HG03135 (cell line): Measurements from ENCODE around the gene PARD3B.

ENCODE experiments used
- ATAC-seq: cut with Tn5 transposase; IDR thresholded peaks from one replicate; pipeline ENCODE4 v1.9.1; 2021; ENCODE audit warnings: mild to moderate bottlenecking, moderate library complexity; ENCODE audit not compliant: unreplicated experiment

Gene PARD3B

DNA sequence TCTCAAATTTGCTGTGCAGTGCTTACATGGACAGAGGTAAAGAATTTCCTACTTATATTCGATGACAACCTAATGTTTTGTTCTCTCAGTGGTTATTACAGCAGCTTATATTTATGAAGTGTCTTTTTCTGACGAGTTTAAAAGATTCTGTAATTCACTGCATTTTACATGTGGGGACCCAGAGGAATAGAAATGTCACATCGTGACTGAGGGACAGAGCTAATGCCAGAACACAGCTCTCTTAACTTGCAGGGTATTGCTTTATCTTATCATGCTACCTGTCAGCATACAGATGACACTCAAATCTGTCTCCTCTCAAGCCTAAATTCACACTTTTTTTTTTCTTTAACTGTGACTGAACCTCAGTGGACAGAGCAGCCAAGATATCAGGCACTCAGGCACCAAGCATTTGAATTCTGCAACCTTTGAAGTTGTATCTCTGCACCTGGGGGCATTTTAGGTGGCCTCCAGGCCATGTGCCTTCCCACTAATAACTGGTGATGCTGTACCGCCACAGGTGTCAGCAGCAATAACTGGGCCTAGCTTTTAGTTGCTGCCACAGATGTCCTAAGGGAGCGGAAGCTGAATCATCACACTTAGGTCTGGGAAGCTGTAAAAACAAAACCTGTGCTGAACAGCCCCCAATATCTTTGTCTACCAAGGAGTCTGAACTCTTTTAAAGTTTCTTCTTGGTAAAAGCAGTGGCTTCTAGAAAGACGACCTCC lies 821.2 kb downstream of the PARD3B start:
- ATAC-seq: no peak

GRCh38 chr2:205367331-205367935 lies 822.2 kb downstream of the PARD3B start:
- no peak for ATAC-seq

- no peak for ATAC-seq
These were observed 824.5 kb downstream of the PARD3B start for GRCh38 chr2:205369813-205370212.

DNA sequence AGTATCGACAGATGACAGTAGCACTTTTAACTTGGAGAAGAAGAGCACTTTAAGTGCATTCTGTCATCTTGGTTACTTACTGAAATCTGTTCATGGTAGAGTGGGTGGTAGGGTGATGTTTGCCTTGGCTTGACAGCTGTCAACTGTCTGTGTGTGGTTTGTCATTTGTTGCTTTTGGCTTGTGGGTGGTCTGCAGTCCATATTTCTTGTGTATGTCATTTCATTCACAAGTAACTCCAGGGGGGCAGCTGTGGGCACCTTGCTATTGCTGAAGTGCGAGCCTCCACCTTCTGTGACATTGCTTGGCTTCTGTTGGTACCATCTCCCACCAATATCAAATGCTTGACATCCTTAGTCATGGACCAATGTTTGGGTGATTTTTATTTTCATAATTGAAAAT lies 825.5 kb downstream of the PARD3B start:
- ATAC-seq: no peak

DNA sequence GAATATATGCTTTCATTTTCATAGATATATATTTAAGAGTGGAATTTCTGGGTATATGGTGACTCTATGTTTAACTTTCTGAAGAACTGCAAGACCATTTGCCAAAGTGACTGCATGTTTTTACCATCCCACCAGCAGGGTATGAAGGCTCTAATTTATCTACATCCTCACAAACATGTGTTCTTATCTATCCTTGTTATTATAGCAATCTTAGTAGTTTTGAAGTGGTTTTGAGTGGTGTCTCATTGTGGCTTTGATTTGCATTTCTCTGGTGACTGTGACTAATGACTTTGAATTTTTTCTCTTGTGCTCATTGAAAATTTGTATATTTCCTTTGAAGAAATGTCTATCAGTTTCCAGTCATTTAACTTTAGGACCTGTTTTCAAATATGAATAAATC lies 826.9 kb downstream of the PARD3B start:
- ATAC-seq: no peak

DNA sequence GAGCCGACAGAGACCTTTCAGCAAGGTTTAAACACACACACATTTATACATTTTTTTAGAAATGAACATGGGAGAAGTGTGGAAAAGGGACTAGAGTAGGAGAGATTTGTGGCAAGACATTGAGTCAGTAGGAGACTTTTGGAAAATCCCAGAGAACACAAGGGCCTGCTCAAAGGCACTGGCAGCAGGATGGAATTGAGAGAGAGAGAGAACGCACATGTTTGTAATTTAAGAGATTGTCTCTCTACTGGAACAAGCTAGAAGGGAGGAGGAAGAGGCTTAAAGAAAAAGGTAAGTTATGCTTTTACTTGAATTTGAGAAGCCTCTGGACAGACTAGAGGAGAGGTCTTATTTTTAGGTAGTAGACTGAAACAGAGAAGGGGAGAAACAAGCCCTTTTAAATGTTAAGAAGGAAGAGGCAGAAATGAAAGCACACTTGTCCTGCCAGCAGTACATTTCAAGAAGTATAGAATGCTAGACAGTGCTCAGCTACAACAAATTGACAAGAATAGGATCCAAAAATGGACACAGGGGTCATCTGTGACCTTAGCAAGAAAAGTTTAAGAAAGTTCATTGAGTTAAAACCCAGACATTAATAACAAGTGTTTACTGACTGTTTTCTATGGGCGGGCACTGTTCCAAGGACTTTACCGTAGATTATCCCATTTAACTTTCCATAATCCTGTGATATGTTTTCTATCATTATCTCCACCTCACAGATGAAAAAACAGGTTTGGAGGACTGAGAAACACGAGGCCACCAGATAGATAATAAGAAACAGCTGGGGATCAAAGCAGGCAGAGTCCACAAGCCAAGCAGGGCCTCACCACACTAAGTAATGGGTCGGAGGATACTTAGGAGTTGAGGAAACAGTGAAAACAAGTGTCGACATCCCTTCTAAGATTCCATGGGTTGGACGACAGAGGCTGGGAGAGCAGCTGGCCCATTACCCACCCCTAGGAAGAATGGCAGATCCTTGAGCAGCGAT lies 830.5 kb downstream of the PARD3B start:
- ATAC-seq: no peak

DNA sequence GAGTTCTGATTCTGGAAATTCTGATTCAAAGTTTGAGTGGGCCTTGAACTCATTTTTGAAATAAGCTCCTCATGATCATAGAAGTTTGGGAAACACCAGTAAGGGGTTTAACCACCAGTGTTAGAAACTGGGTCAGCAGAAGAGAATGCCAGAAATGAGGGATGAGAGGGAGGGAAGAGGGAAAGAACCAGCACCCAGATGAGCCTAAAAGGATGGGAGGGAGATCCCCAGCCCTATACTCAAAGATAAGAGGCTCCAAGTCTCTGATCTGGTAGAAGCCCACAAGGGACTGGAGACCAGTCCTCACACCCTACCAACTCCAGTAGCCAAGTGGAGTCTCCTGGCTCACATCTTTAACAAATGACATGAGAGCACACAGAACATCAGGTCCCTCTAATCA lies 832.0 kb downstream of the PARD3B start:
- no peak for ATAC-seq

DNA sequence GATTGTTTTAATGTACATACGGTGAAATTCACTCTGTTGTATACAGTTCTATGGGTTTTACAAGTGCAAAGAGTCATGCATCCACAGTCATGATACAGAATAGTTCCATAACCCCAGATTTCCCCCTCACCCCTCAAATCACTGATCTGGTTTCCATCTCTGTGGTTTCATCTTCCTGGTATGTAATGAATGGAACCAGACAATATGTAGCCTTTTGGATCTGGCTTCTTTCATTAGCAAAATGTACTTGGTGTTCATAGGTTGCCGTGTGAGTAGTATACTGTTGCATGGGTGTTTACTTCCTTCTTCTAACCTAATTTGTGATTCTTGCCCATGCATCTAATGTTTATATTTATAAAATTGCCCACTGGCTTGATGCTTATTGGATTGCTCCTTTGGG lies 838.3 kb downstream of the PARD3B start:
- no peak for ATAC-seq

DNA sequence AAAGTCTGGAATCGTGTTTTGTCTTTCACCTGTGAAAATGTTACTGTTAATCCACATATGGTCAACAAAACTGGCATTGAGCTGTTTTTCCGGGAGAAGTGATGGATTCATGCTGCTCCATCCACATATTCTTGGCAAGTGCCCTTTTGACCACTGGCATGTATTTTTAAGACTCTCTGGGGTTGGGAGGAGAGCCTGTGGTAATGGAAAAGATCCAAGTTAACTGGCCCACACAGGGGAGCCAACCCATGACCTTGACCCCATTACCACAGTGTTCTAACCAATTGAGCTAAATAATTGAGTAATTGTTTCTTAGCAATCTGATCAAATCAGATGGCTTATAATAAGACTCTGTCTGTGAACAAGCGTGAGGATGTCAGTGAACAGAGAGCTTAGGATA lies 840.8 kb downstream of the PARD3B start:
- no peak for ATAC-seq

DNA sequence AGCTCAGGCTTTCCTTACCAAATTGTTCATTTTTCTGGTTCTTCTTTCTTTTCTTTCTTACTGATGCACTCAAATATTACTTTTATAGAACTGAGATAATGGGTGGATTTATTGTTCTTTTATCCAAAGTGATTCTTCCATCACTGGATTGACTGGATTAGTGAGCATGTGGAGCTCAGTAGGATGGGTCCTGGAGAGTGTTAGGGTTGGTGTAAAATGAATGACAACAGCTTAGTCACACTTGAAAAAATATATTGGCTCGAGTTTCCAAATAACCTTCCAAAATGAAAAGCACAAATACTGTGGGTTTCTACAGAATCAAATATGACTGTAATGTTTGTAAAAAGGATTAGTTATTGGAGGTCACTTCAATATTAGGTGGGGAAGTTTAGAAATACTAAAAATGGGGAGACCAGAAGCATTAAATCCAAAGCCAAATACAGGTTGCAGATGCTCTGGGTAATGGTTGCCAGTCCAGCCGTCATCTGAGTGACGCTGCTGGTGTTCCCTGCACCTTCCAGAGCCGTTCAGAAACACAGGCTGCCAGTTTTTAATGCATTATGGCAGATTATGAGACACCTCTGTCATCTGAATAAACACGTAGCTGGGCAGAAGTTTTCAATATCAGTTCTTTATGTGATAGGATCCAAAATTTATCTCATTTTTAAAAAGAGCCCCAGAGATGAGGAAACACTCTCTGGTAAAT lies 842.2 kb downstream of the PARD3B start:
- no peak for ATAC-seq

GRCh38 chr2:205390866-205391265 lies 845.6 kb downstream of the PARD3B start:
- ATAC-seq: no peak

GRCh38 chr2:205401511-205401910 lies 856.2 kb downstream of the PARD3B start:
- ATAC-seq: no peak

DNA sequence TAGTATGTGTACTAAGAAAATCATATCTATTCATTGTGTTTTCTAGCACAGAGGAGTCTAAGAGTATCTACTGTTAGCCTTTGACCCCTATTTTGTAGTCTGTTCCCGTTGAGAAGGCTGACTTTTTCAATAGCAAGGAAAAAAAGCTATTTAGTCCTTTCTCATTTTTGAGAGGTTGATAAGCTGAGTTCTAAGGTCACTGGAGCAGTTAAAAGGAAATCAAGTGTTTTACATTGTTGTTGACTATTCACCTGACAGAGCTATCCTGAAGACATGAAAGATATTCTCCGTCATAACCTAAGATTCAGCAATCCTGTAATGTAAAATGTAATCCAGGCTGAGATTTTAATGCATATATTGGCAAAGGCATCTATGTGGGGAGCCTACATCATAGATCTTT lies 856.7 kb downstream of the PARD3B start:
- no peak for ATAC-seq

DNA sequence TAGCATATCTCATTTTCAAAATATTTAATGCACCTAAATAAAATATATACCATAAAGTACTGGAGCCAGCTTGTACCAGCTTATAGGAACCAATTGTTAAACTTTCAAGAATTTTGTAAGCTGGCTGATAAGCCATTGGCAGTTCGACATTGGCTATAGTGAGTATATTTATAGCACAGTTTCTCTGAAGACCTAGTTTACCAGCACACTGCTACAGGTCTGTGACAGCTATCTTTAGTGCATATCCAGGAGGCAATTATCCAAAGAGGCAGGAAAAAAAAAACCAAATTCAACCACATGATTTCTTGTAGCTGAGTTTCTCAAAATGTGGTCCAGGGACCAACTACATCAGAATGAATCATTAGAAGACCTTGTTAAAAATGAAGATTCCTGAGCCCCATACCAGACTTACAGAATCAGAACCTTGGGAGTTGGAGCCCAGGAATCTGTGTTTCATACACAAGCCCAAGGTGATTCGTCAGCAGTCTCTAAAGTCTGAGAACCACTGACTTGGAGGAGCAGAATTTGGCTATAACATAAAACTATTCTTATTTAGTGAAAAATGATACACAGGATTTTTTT lies 858.1 kb downstream of the PARD3B start:
- no peak for ATAC-seq

DNA sequence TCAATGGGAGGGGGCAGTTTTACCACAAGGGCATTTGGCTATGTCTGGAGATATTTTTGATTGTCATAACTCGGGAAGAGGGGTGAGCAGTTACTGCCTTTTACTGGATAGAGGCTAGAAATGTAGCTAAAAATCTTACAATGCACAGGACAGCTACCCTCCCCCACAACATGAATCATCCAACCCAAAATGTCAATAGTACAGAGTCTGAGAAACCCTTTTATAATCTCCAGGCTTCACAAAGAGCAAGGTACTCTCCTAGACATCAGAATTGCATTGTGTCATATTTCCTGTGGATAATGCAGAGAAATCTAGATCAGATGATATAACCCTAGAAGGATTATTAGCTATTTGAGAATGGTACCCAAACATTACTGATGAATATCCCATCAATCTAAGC lies 859.9 kb downstream of the PARD3B start:
- ATAC-seq: no peak

GRCh38 chr2:205405752-205406151 lies 860.5 kb downstream of the PARD3B start:
- ATAC-seq: no peak

DNA sequence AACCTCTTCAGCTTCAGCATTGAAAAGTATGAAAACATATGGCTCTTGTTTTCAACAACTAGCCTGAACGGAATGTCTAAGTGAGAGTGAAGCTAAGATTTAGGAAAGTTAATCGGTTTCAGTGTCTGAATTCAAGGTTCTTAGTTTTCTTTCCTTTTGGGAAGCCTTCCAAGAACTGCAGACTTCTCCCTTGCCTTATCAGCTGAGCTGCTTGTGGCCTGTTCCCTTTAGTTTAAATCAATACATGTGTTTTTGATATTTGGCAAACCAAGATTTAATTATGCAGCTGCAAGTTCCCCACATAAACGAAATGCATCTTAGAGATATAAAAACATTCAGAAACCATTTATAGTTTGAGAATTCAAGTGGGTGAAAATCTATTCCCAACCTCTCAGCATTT lies 862.7 kb downstream of the PARD3B start:
- no peak for ATAC-seq

DNA sequence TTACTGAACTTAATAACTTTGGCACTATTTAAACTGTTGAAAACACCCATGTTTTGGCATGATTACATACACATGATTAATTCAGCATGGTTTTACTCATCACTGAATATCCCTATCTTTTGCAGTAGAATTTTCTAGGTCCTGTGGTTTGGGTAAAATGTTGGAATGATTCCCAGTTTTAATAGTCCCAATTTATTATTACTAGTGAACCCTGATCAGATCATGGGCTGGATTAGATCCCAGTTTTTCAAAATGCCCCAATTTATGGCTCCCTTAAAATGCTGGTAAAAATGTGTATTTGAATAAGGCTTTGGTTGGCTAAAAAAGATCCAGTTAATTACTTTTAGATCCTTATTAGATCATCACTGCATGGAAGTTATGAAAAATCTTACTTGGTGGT lies 863.4 kb downstream of the PARD3B start:
- ATAC-seq: no peak

DNA sequence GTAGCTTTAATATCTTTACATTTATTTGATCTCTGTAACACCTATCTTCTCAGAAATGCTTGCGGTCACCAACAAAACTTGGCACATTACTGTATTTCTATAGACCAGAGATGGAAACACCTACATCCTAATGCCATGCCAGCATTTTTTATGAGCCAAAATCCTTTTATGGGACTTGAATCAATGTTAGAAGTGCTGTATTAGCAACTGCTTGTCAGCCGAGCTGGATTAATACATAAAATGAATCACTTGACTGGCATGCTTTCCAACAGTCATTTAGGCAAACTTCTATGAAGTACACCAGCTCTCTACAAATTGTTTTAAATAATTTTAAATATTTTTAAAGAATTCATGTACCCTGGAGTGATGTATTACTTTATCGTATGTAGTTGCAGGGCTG lies 864.1 kb downstream of the PARD3B start:
- ATAC-seq: no peak

- ATAC-seq: no peak
These were observed 866.3 kb downstream of the PARD3B start for GRCh38 chr2:205411558-205411957.

- ATAC-seq: no peak
These were observed 879.1 kb downstream of the PARD3B start for GRCh38 chr2:205424326-205424725.
